Tibial nerve (tissue), 4 donors: ENCODE measurements around the gene KRT86. TPM values are rescaled to one million over a fixed set of nuclear protein-coding genes. Genes with fewer than 3 reads are reported as not detected.

ENCODE experiments used
- DNase-seq, 2 donors: peaks; one replicate each; pipeline ENCODE4 v3.0.0-alpha.2; 2019; ENCODE audit warnings: low spot score in 2 of 2
- H3K27ac ChIP-seq, 4 donors: fragments of 200-600 bp; sonication (generic) in 3 of 4; one replicate each; pipeline ENCODE4 v1.5.1; 2017 to 2019; ENCODE audit warnings: mild to moderate bottlenecking in 1 of 4
- H3K27me3 ChIP-seq, 2 donors: fragments of 200-600 bp; sonication (generic) in 1 of 2; one replicate each; pipeline versions ENCODE4 v1.5.1 to v1.6.0; 2017 to 2019
- H3K36me3 ChIP-seq, 3 donors: fragments of 200-600 bp; sonication (generic); one replicate each; pipeline ENCODE4 v1.5.1; 2018 to 2019
- H3K4me1 ChIP-seq, 4 donors: fragments of 200-600 bp; sonication (generic) in 3 of 4; one replicate each; pipeline ENCODE4 v1.5.1; 2017 to 2019
- H3K4me3 ChIP-seq, 4 donors: fragments of 200-600 bp; sonication (generic) in 3 of 4; one replicate each; pipeline ENCODE4 v1.5.1; 2017 to 2019; ENCODE audit warnings: mild to moderate bottlenecking in 1 of 4, moderate library complexity in 1 of 4
- H3K9me3 ChIP-seq, 4 donors: fragments of 200-600 bp; sonication (generic) in 3 of 4; one replicate each; pipeline ENCODE4 v1.5.1; 2017 to 2019
- EP300 ChIP-seq, 2 donors: sonication (generic); formaldehyde crosslinking; IDR thresholded peaks; one replicate each; pipeline ENCODE4 v1.6.1; 2017; ENCODE audit warnings: antibody characterized with exemption in 2 of 2, mild to moderate bottlenecking in 1 of 2
- POLR2A ChIP-seq, 2 donors: fragments of 450-650 bp; IDR thresholded peaks; one replicate each; pipeline ENCODE4 v1.6.1; 2017; ENCODE audit warnings: antibody characterized with exemption in 2 of 2, mild to moderate bottlenecking in 2 of 2, moderate library complexity in 2 of 2
- WGBS, 2 donors: methylation state at CpG; one replicate each; pipeline ENCODE4 v1.1.5; 2018; 5-methylcytosine and 5-hydroxymethylcytosine counted together
- total RNA-seq, 4 donors: library from RNA; depleted of rRNA; stranded (reverse); fragments of >200 nt; gene quantifications; one replicate each; pipeline ENCODE4 v1.1.0, GENCODE V29; 2016
- TF ChIP-seq, protein P1 (sequence below), 5 experiments: fragments of 200-600 bp in 3 of 5; fragments of 450-650 bp in 2 of 5; sonication (generic) in 3 of 5; IDR thresholded peaks; one replicate each; pipeline ENCODE4 v1.5.1; 2016 to 2019; ENCODE audit warnings: antibody characterized with exemption in 5 of 5, mild to moderate bottlenecking in 3 of 5, moderate library complexity in 2 of 5

KRT86 gene
- total RNA-seq, 4 donors from 2014 or later = not detected

DNA sequence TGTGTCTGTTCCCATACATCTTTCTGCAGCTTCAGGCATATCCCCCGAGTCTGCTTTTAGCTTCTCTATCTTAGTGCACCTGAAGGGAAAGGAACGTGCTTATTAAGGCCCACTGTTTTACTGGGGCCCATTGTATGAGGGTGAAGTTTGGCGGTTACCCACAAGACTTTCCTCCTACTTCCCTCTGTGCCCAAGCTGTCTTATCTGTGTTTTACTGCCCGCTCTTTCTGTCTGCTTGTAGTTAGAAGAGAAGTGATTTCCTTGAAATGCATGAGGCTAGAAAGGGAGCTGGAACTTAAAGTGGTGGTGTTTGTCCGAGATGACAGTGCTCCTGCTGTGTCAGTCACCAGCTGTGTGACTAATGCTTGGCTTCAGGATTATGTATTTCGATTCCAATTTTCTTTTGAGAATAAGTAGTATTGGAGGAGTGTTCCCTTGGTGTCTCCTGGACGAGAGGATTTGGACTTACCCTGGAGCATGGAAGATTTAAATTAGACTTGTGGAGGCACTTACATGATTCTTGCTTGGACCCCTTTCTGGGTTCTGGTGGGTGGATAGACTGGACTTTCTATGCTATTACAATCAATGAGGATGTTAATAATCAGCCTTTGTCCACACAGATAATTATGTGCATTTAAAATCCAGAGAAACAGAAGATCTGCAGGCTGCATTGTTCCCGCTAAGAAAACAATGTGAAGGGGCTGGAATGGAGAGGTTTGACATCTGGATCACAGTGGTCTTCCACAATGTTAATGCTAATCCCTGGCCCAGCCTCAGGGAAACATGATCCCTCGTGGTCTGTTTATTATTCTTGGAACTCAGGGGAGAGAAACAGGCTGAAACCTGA is 13.9 kb upstream of the KRT86 start:
- WGBS, 2 donors = 74 to 77% methylated on average over 9 of the region's 9 CpGs

DNA sequence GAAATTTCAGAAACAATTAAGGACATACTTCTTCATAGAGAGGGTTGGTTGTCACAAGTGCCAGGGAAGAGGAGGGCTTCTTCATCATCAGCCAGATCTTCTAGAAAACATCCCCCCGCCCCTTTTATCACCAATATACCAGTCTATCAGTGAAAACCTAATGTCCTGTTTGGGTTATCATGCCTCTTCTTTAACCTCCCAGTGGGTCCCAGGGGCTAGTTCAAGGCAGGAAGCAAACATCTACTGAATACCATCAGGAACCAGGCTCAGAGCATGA is 13.3 kb upstream of the KRT86 start:
- Histone ChIP-seq H3K27ac (no peak overlapping the region), H3K9me3 (no peaks in the 10 kb centered on the region), H3K27me3 (peaks cover 0 to 52% of the 10 kb centered on the region in 2 donors), H3K36me3 (no peaks in the 10 kb centered on the region), H3K4me3 (no peak overlapping the region), H3K4me1 (peaks cover 0 to 12% (median 4%) of the 10 kb centered on the region in 4 donors)
- WGBS, 2 donors = 87 to 89% methylated on average over 1 of the region's 1 CpG
- DNase-seq = no peak
- no peak for TF ChIP-seq POLR2A (IDR thresholded peaks at IDR 0.05)
- TF ChIP-seq EP300 (IDR thresholded peaks at IDR 0.05) = no peak
- TF ChIP-seq, protein P1, sequence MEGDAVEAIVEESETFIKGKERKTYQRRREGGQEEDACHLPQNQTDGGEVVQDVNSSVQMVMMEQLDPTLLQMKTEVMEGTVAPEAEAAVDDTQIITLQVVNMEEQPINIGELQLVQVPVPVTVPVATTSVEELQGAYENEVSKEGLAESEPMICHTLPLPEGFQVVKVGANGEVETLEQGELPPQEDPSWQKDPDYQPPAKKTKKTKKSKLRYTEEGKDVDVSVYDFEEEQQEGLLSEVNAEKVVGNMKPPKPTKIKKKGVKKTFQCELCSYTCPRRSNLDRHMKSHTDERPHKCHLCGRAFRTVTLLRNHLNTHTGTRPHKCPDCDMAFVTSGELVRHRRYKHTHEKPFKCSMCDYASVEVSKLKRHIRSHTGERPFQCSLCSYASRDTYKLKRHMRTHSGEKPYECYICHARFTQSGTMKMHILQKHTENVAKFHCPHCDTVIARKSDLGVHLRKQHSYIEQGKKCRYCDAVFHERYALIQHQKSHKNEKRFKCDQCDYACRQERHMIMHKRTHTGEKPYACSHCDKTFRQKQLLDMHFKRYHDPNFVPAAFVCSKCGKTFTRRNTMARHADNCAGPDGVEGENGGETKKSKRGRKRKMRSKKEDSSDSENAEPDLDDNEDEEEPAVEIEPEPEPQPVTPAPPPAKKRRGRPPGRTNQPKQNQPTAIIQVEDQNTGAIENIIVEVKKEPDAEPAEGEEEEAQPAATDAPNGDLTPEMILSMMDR (IDR thresholded peaks at IDR 0.05) = no peak

More for the DNA sequence above, 13.9 kb upstream of the KRT86 start:
- H3K4me1 ChIP-seq = peaks cover 0 to 12% (median 4%) of the 10 kb centered on the region in 4 donors
- H3K9me3 ChIP-seq = no peaks in the 10 kb centered on the region
- no peak overlapping the region for H3K4me3 ChIP-seq
- DNase-seq = no peak
- no peaks in the 10 kb centered on the region for H3K36me3 ChIP-seq
- TF ChIP-seq EP300 (IDR thresholded peaks at IDR 0.05) (no peak), POLR2A (IDR thresholded peaks at IDR 0.05) (no peak)
- TF ChIP-seq, protein P1 (IDR thresholded peaks at IDR 0.05) = no peak
- peaks cover 0 to 57% of the 10 kb centered on the region in 2 donors for H3K27me3 ChIP-seq
- no peak overlapping the region for H3K27ac ChIP-seq

DNA sequence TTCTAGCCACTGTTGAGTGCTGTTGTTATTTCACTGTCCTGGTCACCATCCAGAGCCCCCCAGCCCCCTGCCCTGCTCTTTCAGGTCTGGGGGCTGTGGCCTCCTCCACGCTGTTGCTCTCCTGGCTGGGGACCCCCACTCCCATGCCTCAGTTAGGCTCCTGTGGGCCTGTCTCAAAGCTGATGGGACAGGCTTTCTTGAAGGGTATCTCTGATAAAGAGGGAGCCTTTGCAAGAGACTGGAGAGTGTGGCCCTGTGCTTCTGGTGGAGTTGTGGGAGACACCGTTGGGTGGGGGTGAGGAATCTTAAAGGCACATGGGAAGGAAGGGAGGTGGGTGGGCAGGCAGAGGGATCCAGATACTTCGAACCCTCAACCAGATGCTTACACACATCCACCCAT is 12.2 kb upstream of the KRT86 start:
- no peak for DNase-seq
- 94 to 97% methylated on average over 3 of the region's 3 CpGs for WGBS, 2 donors
- no peak for TF ChIP-seq POLR2A (IDR thresholded peaks at IDR 0.05)
- TF ChIP-seq, protein P1 (IDR thresholded peaks at IDR 0.05) = no peak
- no peak for TF ChIP-seq EP300 (IDR thresholded peaks at IDR 0.05)
- no peaks in the 10 kb centered on the region for H3K36me3 ChIP-seq
- no peaks in the 10 kb centered on the region for H3K9me3 ChIP-seq
- H3K4me3 ChIP-seq = no peak overlapping the region
- H3K27ac ChIP-seq = no peak overlapping the region
- H3K4me1 ChIP-seq = peaks cover 0 to 12% (median 4%) of the 10 kb centered on the region in 4 donors
- H3K27me3 ChIP-seq = peaks cover 0 to 40% of the 10 kb centered on the region in 2 donors

DNA sequence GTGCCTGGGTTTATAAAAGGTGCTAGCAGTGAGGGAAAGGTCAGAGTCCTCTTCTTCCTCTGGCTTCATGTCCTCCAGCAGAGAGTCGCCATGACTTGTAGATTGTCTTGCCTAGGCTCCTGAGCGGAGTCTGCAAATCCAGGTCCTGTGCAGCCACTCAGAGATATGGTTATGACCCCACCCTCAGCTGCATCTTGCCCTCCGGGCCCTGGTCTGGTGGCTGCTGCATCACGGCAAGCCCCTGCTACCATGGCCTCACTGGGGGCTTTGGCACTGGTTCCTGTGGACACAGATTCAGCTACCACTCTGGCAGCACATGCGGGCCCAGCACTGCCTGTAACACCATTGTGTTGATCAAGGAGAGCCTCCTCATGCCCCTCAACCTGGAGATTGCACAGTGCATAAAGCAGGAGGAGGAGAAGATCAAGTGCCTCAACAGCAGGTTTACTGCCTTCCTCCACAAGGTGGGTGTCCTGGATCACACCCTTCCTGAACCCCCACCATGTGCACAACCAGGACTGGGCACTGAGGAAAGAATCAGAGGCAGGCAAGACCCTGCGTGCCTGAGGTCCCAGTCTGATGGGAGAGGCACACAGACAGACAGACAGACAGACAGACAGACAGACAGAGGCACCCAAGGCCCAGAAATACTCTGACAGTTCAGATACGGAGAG is 10.5 kb upstream of the KRT86 start:
- Histone ChIP-seq H3K9me3 (no peaks in the 10 kb centered on the region), H3K4me1 (peaks cover 0 to 3% (median 0%) of the 10 kb centered on the region in 4 donors), H3K4me3 (no peak overlapping the region), H3K27me3 (peaks cover 0 to 24% of the 10 kb centered on the region in 2 donors), H3K36me3 (no peaks in the 10 kb centered on the region), H3K27ac (no peak overlapping the region)
- TF ChIP-seq, protein P1 (IDR thresholded peaks at IDR 0.05) = no peak
- TF ChIP-seq POLR2A (IDR thresholded peaks at IDR 0.05) = no peak
- no peak for TF ChIP-seq EP300 (IDR thresholded peaks at IDR 0.05)
- no peak for DNase-seq
- 91 to 96% methylated on average over 6 to 7 of the region's 7 CpGs for WGBS, 2 donors

DNA sequence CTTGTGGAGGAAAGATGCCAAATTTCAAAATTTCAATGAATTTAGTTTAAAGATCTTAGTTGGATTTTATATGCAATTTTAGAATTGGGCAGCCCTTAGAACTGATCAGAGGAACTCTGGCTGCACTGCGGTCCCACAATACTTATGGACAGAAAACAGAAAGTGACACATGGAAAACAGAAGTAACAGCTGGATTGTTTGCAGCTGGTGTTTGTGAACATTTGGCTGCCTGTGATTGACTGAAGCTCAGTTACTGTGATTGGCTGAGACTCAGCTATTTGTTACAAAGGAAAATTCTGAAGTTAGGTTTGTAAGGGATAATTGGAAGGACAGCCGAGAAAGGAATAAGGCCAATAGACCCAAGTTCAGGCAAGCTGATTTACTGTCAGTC is 10.0 kb upstream of the KRT86 start:
- Histone ChIP-seq H3K4me1 (peaks cover 0 to 3% (median 0%) of the 10 kb centered on the region in 4 donors), H3K36me3 (no peaks in the 10 kb centered on the region), H3K4me3 (no peak overlapping the region), H3K27ac (no peak overlapping the region), H3K27me3 (peaks cover 0 to 19% of the 10 kb centered on the region in 2 donors), H3K9me3 (no peaks in the 10 kb centered on the region)
- WGBS, 2 donors = 57 to 67% methylated on average over 2 of the region's 2 CpGs
- no peak for DNase-seq
- TF ChIP-seq EP300 (IDR thresholded peaks at IDR 0.05) (no peak), POLR2A (IDR thresholded peaks at IDR 0.05) (no peak)
- TF ChIP-seq, protein P1 (IDR thresholded peaks at IDR 0.05) = no peak
